HG02763 (cell line): ENCODE data around the gene ODF4.

ENCODE experiments used
- ATAC-seq: cut with Tn5 transposase; IDR thresholded peaks from one replicate; pipeline ENCODE4 v1.9.1; 2021; ENCODE audit warnings: mild to moderate bottlenecking, moderate library complexity; ENCODE audit not compliant: unreplicated experiment

The ODF4 gene, protein sequence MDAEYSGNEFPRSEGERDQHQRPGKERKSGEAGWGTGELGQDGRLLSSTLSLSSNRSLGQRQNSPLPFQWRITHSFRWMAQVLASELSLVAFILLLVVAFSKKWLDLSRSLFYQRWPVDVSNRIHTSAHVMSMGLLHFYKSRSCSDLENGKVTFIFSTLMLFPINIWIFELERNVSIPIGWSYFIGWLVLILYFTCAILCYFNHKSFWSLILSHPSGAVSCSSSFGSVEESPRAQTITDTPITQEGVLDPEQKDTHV

DNA sequence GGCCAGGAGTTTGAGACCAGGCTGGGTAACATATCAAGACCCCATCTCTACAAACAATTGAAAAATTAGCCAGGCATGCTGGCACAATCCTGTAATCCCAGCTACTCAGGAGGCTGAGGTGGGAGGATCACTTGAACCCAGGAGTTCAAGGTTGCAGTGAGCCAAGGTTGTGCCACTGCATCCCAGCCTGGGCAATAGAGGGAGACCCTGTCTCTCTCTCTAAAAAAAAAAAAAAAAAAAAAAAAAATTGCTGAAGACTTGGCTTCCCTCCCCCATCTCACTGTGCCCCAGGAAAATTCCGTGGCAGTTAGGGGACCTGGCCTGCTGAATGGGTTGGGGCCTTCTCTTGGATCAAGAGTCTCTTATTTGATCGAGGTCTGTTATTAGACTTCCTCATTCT, at the start of gene ODF4:
Gene ODF4 (plus strand): TSS at position 301 of the 400 bp plus-strand sequence. CDS start 212 bp downstream, outside the sequence.
- ATAC-seq, result no peak

- no peak for ATAC-seq
These were observed 49.6 kb upstream of the ODF4 start for GRCh38 chr17:8290043-8290442.

DNA sequence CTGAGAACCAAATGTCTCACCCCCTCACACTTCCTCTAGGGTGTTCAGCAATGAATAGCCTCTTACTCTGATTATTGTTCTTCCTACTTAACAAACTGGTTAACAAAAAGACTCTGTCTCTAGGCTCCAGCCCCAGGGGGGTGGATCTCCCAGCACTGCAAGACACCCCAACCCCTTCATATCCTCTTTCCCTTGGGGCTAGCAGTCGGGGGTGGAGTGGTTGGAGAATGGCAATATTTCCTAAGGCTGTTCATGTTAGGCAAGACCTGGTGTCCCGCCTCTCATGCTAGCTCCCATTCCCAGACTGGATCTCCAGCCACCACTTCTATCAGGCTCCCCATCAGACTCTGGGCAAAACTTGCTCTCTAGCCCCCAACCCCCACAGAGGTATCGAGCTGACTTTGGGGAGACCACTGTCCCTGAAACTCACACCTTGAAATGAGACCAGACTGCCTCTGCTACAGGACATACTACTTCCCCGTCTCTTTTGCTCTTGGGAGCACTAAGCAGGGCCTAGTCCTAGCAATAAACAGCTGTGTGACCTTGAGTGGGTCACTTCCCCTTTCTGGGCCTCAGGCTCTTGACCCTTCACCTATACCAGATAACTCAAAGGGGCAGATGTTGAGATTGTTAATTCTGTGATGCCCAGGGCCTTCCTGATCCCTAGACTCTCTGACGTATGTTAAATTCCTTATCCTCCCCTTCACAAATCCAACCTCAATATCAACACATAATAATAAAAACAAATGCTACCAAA, 46.8 kb upstream of the ODF4 start:
- ATAC-seq, result no peak

- no peak for ATAC-seq
These were observed 45.3 kb upstream of the ODF4 start for GRCh38 chr17:8294361-8294760.

DNA sequence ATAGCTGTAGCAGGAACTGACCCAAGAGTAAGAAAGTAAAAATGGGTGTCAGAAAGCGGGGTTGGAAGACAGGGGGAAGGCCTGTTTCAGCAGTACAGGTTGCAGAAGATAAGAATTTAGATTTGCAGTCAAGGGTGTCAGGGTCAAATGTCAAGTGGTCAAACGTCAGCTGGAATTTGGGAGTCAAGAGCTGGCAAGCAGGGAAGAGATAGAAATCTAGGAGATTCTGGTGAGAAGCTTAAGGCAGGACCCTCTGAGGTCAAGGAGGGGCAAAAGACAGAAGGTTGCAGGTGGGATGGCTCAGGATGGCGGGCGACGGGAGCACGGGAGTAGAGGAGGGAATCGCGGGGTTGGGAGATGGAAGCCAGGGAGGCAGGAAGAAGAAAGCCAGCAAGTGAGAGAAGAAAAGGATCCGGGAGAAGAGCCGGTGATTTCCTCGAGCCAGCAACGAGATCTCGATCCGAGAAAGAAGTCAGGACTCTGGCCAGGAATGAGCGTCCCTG, 44.8 kb upstream of the ODF4 start:
- no peak for ATAC-seq

DNA sequence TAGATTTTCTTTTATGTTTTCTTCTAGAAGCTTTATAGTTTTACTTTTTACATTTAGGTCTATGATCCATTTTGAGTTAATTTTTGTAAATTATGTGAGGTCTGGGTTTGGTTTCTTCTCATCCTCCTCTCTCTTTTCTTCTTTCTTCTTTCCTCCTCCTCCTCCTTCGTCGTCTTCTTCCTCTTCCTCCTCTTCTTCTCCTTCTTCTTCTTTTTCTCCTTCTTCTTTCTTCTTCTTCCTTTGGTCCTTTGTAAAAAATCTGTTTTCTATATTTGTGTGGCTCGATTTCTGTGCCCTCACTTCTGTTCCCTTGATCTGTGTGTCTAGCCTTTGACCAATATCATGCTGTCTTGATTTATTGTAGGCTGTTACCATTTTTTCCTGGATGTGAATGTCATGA, 39.4 kb upstream of the ODF4 start:
- no peak for ATAC-seq

DNA sequence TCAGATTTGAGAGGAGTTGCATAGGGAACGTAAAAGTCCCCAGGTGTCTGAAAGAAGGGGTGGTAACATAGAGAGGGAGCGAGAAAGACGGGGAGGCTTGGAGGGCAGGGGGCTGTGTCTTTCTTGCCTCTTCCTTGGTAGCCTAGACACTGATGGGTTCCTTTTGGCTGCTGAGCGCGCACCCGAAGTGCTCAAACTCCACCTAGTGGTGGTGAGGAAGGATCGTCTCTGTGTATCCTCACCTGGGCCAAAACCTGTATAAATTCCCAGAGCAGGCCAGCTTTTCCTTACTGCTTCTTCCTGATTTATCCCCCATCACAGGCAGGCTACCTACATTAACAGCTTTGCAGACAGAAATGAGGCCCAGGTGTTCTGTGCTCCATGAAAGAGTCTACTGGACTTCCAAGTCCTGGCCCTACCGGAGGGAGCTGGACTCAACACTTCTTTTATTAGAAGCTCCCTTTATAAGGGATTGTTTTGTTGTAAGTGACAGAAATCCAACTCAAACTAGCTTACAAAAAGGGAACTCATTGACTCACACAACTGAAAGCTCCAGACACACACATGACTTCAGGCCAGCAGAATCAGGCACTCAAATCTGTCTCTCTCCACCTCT, 38.9 kb upstream of the ODF4 start:
- no peak for ATAC-seq

GRCh38 chr17:8310601-8311123, 29.0 kb upstream of the ODF4 start:
- no peak for ATAC-seq

GRCh38 chr17:8311131-8311790, 28.4 kb upstream of the ODF4 start:
- no peak for ATAC-seq

DNA sequence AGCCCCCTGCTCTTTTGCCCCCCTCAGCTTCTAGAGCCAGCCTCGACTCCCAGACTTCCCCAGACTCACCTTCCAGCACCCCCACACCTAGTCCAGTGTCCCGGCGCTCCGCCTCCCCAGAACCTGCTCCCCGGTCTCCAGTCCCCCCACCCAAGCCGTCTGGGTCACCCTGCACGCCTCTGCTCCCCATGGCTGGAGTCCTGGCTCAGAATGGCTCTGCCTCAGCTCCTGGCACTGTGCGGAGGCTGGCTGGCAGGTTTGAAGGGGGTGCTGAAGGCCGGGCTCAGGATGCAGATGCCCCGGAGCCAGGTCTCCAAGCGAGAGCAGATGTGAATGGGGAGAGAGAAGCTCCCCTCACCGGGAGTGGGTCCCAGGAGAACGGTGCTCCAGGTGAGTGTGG, 27.4 kb upstream of the ODF4 start:
- ATAC-seq, result no peak

DNA sequence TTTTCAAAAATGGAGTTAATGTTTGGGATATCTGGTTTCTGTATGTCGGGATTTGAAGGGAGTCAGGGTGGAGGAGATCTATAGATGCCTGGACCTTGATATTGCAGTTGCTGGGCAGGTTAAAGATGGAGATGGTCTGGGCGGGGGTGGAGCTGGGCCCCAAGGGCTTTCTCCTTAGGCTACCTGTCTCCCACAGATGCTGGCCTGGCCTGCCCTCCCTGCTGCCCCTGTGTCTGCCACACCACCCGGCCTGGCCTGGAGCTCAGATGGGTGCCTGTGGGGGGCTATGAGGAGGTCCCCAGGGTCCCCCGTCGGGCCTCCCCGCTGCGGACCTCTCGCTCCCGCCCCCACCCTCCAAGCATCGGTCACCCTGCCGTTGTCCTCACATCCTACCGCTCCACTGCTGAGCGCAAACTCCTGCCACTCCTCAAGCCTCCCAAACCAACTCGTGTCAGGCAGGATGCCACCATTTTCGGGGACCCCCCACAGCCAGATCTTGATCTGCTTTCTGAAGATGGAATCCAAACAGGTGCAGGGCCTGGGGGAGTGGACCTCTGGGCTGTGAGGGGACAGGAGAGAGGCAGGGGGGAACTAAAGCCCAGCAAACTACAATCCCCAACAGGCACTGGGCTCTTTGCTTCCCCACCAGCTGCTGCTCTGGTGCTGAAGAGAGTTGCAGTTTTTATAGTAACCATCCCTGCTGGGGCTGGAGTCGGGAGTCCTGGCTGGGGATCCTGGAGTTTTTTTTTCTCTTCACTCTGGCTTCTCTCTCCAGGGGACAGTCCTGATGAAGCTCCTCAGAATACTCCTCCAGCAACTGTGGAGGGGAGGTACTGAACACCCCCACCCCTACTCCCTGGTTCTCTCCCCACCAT, 26.7 kb upstream of the ODF4 start:
- no peak for ATAC-seq

DNA sequence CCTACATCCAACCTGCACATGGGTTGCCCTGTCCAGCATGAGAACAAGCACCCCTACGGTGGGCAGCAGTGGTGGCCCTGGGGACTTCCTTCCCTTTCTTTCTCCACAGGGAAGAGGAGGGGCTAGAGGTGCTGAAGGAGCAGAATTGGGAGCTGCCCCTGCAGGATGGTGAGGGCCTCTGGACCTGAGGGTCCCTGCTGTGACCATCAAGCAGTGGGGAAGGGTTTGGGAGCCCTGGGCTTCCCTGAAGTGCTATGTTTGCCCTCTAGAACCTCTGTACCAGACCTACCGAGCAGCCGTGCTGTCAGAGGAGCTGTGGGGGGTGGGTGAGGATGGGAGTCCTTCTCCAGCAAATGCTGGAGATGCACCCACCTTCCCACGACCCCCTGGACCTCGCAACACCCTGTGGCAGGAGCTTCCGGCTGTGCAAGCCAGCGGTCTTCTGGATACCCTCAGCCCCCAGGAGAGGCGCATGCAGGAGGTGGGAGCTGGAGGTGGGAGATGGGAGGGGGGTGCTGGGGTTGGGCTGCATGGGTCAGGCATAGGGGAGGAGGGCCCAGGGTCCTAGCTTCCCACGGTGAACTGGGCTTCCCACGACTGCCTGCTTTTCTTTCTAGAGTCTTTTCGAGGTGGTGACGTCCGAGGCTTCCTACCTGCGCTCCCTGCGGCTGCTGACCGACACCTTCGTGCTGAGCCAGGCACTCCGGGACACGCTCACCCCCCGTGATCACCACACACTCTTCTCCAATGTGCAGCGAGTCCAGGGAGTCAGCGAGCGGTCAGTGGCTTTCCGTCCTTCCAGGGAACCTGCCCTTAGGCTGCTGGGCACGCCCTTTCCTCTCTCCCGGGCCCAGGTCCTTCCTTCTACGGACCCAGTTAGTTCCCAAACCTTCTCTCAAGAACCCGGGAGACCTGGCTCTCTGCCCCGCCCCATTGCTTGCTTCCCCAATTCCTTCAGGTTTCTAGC, 24.6 kb upstream of the ODF4 start:
- ATAC-seq, result no peak

DNA sequence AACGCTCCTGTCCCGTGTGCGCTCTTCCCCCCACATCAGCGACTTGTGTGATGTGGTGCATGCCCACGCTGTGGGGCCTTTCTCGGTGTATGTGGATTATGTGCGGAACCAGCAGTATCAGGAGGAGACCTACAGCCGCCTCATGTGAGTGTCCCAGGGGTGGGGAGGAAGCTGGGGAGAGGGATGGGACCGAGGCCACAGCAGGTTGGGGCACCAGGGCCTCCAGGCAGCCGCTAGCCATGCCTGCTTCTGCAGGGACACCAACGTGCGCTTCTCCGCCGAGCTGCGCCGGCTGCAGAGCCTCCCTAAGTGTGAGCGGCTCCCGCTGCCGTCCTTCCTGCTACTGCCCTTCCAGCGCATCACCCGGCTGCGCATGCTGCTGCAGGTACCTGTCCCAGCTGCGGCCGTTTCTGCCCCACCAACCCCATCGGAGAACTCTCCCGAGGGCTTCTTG, 23.8 kb upstream of the ODF4 start:
- no peak for ATAC-seq

DNA sequence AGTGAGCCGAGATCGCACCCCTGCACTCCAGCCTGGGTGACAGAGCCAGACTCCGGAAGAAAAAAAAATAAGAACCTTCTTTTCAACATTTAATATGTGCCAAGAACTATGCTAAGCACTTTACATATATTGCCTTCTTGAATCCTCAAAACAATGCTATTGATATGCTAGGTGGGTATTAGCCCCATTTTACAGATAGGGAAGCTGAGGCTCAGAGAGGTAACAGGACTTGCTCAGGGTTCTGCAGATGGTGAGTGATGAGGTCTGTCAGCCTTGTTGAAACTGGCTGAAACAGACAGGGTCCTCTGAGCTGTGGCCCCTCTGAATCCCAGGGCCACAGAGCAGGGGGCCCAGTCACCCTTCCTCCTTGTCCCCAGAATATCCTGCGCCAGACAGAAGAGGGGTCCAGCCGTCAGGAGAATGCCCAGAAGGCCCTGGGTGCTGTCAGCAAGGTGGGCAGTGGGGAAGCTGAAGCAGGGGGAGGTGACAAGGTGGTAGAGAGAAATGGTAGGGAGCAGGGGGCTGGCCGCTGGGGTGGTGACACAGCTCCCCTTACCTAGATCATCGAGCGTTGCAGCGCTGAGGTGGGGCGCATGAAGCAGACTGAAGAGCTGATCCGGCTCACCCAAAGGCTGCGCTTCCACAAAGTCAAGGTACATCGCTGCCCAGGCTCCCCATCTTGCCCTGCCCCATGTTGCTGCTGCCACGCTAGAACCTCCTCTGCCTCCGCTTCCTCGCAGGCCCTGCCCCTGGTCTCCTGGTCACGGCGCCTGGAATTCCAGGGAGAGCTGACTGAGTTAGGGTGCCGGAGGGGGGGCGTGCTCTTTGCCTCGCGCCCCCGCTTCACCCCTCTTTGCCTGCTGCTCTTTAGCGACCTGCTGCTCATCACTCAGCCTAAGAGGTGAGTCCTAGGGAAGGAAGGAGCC, 21.4 kb upstream of the ODF4 start:
- no peak for ATAC-seq

DNA sequence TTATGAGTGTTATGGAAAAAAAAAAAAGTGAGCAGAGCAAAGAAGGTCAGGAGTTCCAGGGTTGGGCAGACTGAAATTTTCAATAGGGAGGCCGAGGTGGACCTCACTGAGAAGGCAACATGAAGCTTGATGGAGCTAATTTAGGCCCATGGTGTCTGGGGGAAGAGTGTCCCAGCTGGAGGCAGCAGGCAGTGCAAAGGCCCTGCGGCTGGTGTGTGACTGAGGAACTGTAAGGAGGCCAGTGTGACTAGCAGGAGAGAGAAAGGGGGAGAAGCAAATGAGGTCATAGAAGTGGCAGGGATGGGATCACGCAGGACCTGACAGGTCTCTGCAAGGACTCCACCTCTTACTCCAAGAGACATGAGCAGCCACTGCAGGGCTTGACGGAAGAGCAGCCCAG, 19.4 kb upstream of the ODF4 start:
- no peak for ATAC-seq

- ATAC-seq, result no peak
These were observed 18.6 kb upstream of the ODF4 start for GRCh38 chr17:8320990-8321389.

- ATAC-seq, result no peak
These were observed 17.6 kb upstream of the ODF4 start for GRCh38 chr17:8322061-8322460.

DNA sequence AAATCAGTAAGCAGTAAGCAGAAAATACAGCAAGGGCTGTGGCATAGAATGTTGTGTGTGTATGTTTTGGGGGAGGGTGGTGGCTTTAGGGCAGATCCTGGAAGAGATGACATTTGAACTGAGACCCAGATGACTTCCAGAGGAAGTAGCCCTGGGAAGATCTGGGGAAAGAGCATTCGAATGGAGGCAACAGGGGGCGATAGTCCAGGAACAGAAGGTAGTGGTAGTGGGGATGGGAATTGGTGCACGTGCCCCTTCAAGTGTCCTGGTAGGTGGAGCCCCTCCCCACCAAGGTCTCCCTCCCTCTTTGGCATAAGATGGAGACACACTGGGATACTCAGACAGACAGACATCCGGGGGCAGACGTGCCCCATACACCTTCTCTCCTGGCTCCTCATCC, 15.5 kb upstream of the ODF4 start:
- ATAC-seq, result no peak
